ENCODE results near the gene RNF31.
"Not testable (repeated sequence)": the region's sequence is repeated elsewhere in the genome, so short reads cannot be mapped to it uniquely, and the experiment has no call there.

RNF31 gene

DNA sequence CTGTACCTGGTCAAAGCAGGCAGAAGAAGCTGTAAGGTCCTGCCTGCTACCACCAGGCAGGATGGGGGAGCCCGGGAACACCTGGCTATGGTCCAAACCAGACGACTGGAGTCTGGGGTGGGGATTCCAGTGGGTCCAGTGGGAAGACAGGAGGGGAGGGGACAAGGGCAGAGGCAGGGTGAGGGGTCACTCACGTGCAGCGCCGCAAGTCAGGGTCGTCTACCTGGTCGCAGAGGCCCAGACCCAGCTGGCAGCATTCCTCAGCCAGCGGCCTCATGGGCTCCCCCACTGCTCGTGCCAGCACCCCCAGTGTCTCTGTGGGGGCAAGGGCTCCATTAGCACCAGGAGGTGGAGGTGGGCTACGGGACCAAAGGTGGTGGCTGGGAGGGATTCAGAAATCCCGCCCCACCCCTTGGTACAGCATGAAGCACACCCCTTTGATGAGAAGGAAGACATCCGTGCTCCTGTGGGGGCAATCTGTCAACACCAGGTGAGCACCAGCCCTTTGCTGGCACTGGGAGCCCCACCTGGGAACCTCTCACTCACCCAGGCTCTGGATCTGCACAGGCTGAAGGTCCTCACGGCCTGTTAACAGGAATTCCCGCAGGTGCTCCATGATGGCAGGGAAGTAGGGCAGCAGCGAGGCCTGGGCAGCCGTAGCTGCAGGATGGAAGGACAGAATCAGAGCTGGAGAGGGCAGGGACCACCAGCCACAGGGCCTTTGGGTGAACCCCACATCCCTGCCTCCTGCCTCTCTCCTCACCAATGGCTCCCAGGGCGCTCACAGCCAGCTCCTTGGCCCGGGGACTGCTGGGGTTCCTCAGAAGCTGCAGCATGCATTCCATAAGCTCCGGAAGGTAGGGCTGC lies 37.0 kb downstream of the RNF31 start:
- DNase-seq: no peak

- DNase-seq: no peak
Measured at GRCh38 chr14:24185026-24185425, 37.7 kb downstream of the RNF31 start.

- DNase-seq: no peak
Measured at GRCh38 chr14:24185741-24186140, 38.4 kb downstream of the RNF31 start.

GRCh38 chr14:24186831-24187538 lies 39.7 kb downstream of the RNF31 start:
- DNase-seq: no peak

GRCh38 chr14:24187539-24187915 lies 40.2 kb downstream of the RNF31 start:
- DNase-seq: no peak

DNA sequence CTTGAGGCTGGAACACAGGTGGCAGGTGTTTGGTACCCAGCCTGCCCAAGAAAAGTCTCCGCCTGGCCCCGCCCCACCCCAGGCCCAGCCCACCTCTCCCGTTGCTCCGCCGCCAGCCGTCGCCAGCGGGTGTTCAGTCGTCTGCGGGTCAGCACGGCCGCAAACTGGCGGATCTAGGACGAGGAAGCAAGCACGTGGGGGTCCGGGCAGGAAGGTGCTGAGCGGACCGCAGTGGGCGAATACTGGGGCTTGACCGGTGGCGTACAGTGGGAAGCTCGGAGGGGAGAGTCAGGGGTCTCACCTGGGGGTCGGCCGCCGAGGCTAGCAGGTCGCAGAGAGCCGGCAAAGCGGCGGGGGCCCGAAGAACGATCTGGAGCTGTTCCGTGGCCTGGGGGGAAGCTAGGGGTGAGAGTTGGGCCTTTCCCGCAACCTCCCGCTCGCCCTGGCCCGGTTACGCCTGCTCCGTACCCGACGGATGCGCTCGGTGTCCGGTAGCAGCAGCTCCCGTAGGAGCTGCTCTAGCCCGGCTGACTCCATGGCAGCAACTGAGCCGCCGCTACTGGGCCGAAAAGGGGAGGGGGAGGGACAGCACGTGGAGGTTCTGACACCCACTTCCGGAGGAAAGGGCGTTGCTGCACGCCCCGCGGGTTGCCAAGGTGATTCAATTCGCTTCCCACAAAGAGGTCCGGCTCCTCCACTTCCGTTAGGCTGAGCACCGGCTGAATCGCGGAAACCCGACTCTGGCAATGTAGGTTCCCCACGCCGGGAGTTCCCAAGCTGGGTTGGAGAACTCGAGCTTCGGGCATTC lies 41.2 kb downstream of the RNF31 start, which contains the start of gene IPO4:
Gene IPO4 (minus strand): TSS at position 566 of the 808 bp plus-strand sequence. CDS start 29 bp downstream, at position 537.
- DNase-seq: peak; percentile 89

DNA sequence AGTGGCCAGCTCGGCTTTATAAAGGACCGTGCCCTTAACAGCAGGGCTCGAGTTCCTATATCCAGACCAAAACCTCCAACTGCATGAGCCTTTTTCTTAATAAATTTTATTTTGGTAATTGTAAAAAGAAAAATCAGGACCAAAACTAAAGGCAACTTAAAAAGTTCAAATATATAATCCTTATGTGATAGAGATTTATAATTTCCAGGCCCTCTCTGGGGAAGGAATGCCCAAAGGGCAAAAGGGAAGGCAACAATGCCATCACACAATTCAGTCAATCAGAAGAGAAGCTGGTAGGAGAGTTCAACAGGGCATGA lies 41.7 kb downstream of the RNF31 start:
- DNase-seq: no peak

GRCh38 chr14:24189460-24189859 lies 42.2 kb downstream of the RNF31 start:
- no peak for DNase-seq

- no peak for DNase-seq
Measured at GRCh38 chr14:24190416-24190815, 43.1 kb downstream of the RNF31 start.

GRCh38 chr14:24192933-24193332 lies 45.6 kb downstream of the RNF31 start:
- no peak for DNase-seq

- no peak for DNase-seq
Measured at GRCh38 chr14:24194186-24194872, 47.0 kb downstream of the RNF31 start.

DNA sequence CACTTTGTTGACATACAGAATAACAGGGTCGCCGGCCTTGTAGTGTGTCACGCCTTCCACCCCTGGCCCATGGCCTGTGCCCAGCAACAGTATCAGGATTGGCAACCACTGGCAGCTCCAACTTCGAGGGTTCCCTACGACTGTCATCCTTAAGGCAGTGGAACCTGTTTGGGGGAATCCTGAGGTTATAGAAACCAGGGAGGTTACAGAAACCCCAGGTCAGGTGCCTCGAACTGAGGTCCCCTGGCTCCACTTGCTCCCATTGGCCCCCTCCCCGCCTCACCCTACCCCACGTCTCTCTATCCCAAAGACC lies 47.5 kb downstream of the RNF31 start:
- no peak for DNase-seq

DNA sequence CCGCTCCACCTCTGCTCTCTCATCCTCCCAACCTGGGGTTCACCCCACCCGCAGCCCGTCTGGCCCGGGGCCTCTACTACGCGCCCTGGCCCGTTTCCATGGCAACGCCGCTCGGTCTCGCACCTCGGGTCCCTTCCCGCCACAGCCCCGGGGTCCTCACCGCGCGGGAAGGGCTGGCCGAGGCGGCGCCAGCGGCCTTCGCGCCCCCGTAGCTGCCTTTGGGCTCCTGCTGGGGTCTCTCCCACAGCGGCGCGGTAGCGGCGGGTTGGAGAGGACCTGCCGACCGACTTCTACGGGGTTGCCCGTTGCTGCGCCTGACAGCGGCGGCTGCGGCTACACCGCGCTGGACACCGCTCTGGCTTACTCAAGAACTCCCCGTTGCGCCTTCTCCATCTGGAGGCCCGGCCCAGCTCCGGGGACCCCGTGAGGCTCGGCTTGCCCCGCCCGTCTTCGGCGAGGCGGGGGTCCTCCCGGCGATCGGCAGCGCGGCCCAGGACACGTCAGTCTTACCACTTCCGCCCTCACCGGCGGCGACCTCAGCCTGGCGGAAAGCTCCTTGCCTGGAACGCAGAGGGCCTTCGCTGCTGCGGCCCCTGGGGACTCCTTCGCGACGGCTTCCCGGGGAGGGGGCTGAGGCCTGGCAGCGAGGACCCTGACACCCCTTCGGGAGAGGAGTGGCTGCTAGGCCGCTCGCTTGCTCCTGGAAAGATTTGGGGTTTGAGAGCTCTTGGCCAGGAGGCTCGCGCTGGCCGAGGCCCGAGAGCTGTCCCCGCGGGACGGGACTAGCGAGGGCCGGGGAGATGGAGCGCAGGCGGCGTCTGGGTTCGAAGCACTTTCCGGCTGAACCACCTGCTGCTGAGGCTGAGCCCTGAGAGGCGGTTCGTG lies 48.1 kb downstream of the RNF31 start, which contains the start of gene TM9SF1:
Gene TM9SF1 (minus strand): TSS at position 256 of the 885 bp plus-strand sequence. CDS start 422 bp downstream, outside the sequence.
- peak; percentile 24 for DNase-seq

- no peak for DNase-seq
Measured at GRCh38 chr14:24196071-24197055, 49.1 kb downstream of the RNF31 start.

DNA sequence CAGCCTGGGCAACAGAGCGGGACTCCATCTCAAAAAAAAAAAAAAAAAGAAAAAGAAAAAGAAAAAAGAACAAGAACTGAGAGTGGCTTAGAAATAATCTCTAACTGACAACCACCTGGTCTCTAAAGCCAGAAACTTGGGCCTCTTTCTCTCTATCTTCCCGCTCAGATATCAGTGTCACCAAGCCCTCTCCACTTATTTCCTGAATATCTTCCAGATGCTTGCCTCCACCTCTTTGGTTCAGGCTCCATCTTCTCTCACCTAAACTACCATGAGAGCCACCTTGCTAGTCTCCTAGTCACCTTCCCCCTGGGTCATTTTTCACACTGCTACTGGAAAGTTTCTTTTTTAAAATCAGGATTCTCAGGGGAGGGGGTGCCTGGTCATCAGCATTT lies 49.8 kb downstream of the RNF31 start:
- DNase-seq: no peak

DNA sequence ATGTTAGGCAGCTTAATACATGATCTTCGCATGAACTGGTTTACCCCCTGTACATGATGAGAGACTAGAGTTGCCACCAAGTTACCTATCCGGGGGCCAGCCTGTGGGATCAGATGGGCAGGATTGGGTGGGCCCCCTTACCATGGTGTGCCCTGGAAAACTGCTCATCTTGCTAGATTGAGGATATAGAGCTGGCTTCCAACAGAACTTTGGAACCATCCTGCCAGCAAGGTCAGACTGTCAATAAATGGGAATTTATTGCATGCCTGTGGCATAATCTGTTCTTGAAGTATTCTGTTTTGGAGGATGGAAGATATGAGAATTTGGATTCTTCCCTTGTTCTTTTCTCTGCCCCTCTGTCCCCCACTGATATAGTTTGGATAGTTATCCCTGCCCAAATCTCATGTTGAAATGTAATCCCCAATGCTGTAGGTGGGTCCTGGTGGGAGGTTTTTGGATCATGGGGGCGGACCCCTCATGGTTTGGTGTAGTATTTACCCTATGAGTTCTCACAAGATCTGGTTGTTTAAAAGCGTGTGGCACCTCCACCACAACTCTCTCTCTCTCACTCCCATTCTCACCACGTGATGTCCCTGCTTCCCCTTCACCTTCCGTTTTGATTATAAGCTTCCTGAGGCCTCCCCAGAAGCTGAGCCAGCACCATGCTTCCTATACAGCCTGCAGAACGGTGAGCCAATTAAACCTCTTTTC lies 51.7 kb downstream of the RNF31 start:
- DNase-seq: no peak

DNA sequence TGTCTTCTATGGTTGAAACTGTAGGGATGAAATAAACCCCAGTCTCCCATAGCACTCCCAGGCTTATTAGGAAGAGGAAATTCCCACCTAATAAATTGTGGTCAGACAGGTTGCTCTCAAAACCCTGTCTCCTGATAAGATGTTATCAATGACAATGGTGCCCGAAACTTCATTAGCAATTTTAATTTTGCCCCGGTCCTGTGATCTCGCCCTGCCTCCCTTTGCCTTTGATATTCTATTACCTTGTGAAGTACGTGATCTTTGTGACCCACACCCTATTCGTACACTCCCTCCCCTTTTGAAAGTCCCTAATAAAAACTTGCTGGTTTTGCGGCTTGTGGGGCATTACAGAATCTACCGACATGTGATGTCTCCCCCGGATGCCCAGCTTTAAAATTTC lies 55.2 kb downstream of the RNF31 start:
- DNase-seq: not testable (repeated sequence)

- DNase-seq: not testable (repeated sequence)
Measured at GRCh38 chr14:24203249-24203886, 56.1 kb downstream of the RNF31 start.
